Stomach (tissue), 4 donors: ENCODE measurements around the gene MYT1.

ENCODE experiments used
- EP300 ChIP-seq: sonication (generic); formaldehyde crosslinking; IDR thresholded peaks from one replicate; pipeline ENCODE4 v1.6.1; 2017; ENCODE audit warnings: antibody characterized with exemption
- POLR2AphosphoS5 ChIP-seq, 3 donors: sonication (generic); formaldehyde crosslinking; IDR thresholded peaks; one replicate each; pipeline ENCODE4 v1.6.1; 2016; ENCODE audit warnings: antibody characterized with exemption in 3 of 3
- TF ChIP-seq, protein P1 (sequence below), 7 experiments: fragments of 450-650 bp in 4 of 7; fragments of 200-600 bp in 3 of 7; sonication (generic) in 3 of 7; IDR thresholded peaks; one replicate each; pipeline ENCODE4 v1.5.1; 2016 to 2019; ENCODE audit warnings: antibody characterized with exemption in 7 of 7, control low read depth in 2 of 7, mild to moderate bottlenecking in 1 of 7

- TF ChIP-seq, protein P1, sequence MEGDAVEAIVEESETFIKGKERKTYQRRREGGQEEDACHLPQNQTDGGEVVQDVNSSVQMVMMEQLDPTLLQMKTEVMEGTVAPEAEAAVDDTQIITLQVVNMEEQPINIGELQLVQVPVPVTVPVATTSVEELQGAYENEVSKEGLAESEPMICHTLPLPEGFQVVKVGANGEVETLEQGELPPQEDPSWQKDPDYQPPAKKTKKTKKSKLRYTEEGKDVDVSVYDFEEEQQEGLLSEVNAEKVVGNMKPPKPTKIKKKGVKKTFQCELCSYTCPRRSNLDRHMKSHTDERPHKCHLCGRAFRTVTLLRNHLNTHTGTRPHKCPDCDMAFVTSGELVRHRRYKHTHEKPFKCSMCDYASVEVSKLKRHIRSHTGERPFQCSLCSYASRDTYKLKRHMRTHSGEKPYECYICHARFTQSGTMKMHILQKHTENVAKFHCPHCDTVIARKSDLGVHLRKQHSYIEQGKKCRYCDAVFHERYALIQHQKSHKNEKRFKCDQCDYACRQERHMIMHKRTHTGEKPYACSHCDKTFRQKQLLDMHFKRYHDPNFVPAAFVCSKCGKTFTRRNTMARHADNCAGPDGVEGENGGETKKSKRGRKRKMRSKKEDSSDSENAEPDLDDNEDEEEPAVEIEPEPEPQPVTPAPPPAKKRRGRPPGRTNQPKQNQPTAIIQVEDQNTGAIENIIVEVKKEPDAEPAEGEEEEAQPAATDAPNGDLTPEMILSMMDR (IDR thresholded peaks at IDR 0.05): no peak
- TF ChIP-seq POLR2AphosphoS5 (IDR thresholded peaks at IDR 0.05) (no peak), EP300 (no peak)
Observed at GRCh38 chr20:64116541-64117431, 47.5 kb upstream of the MYT1 start.
